ENCODE measurements around the gene ENSA. TPM values are rescaled to one million over a fixed set of nuclear protein-coding genes. Genes with fewer than 3 reads are reported as not detected.

ENSA gene, protein sequence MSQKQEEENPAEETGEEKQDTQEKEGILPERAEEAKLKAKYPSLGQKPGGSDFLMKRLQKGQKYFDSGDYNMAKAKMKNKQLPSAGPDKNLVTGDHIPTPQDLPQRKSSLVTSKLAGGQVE
- total RNA-seq = 100 to 1,000 TPM; 122 to 224 (median 130) TPM

DNA sequence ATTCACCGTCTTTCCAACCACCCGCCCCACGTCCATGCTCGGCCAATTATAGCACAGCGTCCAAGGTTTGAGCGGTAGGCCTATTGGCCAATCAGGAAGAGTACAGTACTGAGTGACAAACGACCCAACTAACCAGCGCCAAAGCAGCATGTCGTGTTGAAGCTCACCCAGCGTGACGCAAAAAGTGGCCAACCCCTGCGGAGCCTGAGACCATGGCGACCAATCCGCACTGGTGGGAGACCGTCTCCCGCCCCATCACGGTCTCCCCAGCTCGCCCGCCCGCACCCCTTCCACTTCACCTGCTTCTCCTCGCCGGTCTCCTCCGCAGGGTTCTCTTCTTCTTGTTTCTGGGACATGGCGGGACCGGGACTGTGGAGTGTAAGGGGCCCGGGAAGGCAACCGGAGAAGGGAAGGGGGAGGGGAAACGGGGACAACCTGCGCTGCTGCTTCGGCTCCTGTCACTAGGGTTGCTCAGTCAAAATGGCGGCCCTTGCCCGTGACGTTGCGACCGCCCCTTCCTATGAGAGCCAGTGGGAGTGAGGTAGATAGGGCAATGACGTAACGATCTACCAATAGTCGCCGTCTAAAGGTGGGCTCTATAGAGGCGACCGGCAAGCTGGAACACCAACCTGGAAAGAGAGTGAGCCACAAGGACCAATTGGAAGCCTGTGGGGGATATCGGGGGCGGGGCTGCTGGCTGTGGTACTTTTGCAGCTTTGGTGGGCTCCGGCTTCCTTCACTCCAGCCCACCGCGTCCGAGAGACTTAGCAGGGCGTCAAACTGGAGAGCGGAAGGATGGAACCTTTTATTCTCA is at the start of gene ENSA:
Gene ENSA (minus strand): TSS at position 498 of the 814 bp plus-strand sequence. CDS start 142 bp downstream, at position 356.
- Histone ChIP-seq H3K9me3 (no peaks in the 10 kb centered on the region), H3K4me3 (peak within 1 kb of the TSS; percentile 70 to 87), H3K27ac (peak within 1 kb of the TSS; percentile 99), H3K4me1 (peaks cover 0 to 8% of the 10 kb centered on the region in 2 donors), H3K27me3 (no peaks in the 10 kb centered on the region), H3K36me3 (no peaks in the 10 kb centered on the region)
- intact Hi-C loops (cut with DNase I; ENCODE audit: low total_unique reads) = no loop called here
- DNase-seq = peak; percentile 96 to 99
- TF ChIP-seq POLR2A (IDR thresholded peaks at IDR 0.05) = peak; percentile 94 to 98
- TF ChIP-seq, protein P1, sequence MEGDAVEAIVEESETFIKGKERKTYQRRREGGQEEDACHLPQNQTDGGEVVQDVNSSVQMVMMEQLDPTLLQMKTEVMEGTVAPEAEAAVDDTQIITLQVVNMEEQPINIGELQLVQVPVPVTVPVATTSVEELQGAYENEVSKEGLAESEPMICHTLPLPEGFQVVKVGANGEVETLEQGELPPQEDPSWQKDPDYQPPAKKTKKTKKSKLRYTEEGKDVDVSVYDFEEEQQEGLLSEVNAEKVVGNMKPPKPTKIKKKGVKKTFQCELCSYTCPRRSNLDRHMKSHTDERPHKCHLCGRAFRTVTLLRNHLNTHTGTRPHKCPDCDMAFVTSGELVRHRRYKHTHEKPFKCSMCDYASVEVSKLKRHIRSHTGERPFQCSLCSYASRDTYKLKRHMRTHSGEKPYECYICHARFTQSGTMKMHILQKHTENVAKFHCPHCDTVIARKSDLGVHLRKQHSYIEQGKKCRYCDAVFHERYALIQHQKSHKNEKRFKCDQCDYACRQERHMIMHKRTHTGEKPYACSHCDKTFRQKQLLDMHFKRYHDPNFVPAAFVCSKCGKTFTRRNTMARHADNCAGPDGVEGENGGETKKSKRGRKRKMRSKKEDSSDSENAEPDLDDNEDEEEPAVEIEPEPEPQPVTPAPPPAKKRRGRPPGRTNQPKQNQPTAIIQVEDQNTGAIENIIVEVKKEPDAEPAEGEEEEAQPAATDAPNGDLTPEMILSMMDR (IDR thresholded peaks at IDR 0.05) = peak in 1 of 4 experiments; percentile 16

DNA sequence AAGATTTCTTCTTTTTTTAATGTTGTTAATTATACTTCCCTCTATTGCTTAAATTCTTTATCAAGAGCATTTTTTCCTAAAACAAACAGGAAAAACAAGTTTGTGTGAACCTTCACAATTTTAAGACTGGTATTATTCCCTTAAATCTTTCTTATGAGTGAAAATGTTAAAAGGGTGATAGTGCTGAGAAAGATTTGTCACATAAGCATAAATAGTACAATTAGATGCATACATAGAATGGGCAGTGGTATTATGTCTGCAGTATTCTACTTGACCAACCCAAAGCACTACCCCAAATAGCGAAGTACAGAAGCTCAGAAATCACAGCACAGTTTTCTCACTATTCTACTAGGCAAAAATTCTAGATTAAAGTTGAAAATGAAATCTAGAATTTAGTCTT is 49.6 kb upstream of the ENSA start:
- Histone ChIP-seq H3K4me3 (no peak overlapping the region), H3K27ac (no peak overlapping the region), H3K36me3 (no peaks in the 10 kb centered on the region), H3K27me3 (no peaks in the 10 kb centered on the region), H3K4me1 (no peaks in the 10 kb centered on the region), H3K9me3 (no peaks in the 10 kb centered on the region)
- TF ChIP-seq, protein P1 (IDR thresholded peaks at IDR 0.05) = no peak
- no peak for TF ChIP-seq POLR2A (IDR thresholded peaks at IDR 0.05)
- DNase-seq = no peak
- intact Hi-C loops (cut with DNase I; ENCODE audit: low total_unique reads) = no loop called here

DNA sequence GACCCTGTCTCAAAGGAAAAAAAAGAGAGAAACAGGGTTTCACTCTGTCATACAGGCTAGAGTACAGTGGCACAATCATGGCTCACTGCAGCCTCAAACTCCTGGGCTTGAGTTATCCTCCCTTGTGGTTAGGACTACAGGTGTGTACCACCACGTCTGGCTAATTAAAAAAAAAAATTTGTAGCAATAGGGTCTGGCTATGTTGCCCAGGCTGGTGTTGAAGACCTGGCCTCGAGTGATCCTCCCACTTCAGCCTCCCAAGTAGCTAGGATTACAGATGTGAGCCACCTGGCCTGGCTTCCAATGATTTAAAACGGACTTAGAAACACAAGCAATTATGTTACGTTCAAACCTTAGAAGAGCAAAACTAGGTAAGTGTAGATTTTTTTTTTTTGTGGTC is 45.5 kb upstream of the ENSA start:
- Histone ChIP-seq H3K9me3 (no peaks in the 10 kb centered on the region), H3K36me3 (no peaks in the 10 kb centered on the region), H3K27ac (no peak overlapping the region), H3K4me3 (no peak overlapping the region), H3K4me1 (no peaks in the 10 kb centered on the region), H3K27me3 (no peaks in the 10 kb centered on the region)
- no peak for DNase-seq
- TF ChIP-seq, protein P1 (IDR thresholded peaks at IDR 0.05) = no peak
- TF ChIP-seq POLR2A (IDR thresholded peaks at IDR 0.05) = no peak
- intact Hi-C loops (cut with DNase I; ENCODE audit: low total_unique reads) = no loop called here

DNA sequence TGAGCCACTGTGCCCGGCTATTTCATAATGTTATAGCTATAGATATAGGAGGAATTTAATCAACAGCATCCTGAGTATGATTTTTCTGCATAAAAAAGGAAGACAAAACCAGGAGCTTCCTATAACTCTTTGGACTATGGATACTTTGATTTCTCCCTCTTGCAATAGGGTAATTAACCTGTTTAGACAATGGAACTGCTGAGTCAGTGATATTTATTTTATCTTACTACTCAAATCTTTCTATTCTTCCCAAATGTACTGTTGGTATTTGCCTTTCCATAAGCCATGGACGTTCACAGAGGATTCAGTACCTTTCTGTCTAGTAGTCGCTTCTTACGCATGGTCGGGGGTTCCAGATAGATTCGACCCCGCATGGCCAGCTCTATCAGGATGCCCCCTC is 33.9 kb upstream of the ENSA start:
- no peak for TF ChIP-seq POLR2A (IDR thresholded peaks at IDR 0.05)
- TF ChIP-seq, protein P1 (IDR thresholded peaks at IDR 0.05) = no peak
- Histone ChIP-seq H3K9me3 (no peaks in the 10 kb centered on the region), H3K27me3 (no peaks in the 10 kb centered on the region), H3K4me3 (no peak overlapping the region), H3K36me3 (no peaks in the 10 kb centered on the region), H3K27ac (no peak overlapping the region), H3K4me1 (no peaks in the 10 kb centered on the region)
- DNase-seq = no peak
- intact Hi-C loops (cut with DNase I; ENCODE audit: low total_unique reads) = no loop called here

DNA sequence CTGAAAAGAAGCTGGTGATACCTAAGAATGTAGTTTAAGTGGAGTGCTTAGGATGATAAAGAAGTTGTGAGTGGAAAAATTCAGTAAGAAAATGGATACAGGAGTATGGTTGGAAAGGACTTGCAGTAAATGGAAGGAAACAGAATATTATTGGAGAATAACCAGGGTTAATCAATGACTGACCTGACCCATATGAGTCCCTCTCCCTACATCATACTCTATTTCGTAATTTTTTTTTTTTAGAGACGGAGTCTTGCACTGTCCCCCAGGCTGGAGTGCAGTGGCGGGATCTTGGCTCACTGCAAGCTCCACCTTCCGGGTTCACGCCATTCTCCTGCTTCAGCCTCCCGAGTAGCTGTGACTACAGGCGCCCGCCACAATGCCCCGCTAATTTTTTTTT is 33.4 kb upstream of the ENSA start:
- H3K27ac ChIP-seq = no peak overlapping the region
- TF ChIP-seq POLR2A (IDR thresholded peaks at IDR 0.05) = no peak
- TF ChIP-seq, protein P1 (IDR thresholded peaks at IDR 0.05) = no peak
- no peaks in the 10 kb centered on the region for H3K36me3 ChIP-seq
- no peaks in the 10 kb centered on the region for H3K9me3 ChIP-seq
- intact Hi-C loops (cut with DNase I; ENCODE audit: low total_unique reads) = no loop called here
- no peaks in the 10 kb centered on the region for H3K27me3 ChIP-seq
- no peak overlapping the region for H3K4me3 ChIP-seq
- no peak for DNase-seq
- no peaks in the 10 kb centered on the region for H3K4me1 ChIP-seq
